HG03095 (cell line): ENCODE data around the gene RNF150.
A peak's percentile ranks its signal among the peaks of the same experiment; 100 is the strongest.
"Not testable (repeated sequence)": the region's sequence is repeated elsewhere in the genome, so short reads cannot be mapped to it uniquely, and the experiment has no call there.

Source experiments
- ATAC-seq: cut with Tn5 transposase; IDR thresholded peaks from one replicate; pipeline ENCODE4 v1.9.1; 2021; ENCODE audit warnings: moderate library complexity; ENCODE audit not compliant: unreplicated experiment

RNF150 gene

DNA sequence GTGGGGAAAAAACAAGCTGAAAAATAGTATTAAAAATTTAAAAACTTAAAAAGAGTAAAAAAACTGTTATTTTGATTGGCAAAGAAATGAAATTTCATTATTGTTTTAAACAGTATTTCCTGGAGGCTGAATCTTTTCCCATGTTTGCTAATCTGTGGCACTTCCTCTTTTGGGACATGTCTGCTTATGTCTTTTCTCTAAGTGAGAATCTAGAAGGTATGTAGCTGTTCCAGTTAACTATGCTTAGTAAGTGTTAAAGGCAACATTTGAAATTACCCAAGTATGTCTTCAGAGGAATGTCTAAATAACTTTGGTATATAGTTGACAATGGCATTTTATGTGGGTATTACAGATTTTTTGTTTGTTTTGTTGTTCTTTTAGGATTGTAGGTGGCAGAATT lies 295.5 kb downstream of the RNF150 start:
- ATAC-seq: no peak

DNA sequence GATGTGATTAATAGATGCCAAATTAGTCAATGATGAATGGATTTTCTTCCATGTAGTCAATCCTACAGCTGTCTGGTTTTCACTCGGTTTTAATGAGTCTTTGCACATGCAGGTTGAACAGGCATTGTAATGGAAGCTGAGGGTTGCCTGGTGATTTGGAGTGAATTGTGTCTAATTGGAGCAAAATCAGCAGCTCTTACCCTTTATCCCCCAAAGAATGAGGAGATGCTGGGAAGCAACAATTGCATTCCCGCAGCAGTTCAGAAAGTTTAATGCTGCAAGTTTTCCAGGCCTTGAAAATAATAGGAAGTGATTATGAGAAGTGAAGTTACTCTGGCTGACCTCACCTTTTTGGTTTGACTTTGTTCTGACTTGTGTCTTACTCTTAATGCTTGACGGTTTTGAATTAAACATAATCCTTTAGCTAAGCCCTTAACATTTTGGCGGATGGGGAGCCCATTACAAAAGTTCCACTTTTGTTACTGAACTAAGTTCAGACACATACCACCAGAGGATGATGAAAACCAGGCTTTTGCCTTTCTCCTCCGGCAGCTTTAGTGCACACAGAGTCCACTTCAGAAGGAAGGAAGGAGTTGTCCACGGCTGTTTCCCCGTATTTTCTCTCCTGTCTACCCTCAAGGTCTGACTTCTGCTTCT lies 298.3 kb downstream of the RNF150 start:
- ATAC-seq: no peak

DNA sequence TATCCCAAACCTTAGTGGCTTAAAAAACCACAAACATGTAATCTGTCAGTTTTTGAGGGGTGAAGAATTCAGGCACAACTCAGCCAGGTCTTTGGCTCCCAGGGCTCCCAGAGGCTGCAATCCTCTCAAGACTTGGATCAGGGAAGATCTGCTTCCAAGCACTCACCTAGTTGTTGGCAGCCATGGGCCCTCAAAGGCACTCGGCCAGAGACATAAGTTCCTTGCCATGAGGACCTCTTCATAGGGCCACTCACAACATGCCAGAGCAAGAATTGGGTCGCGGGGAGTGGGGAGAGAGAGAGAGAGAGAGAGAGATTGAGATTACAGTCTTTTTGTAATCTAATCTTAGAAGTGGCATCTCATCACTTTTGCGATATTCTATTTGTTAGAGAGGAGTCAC lies 300.0 kb downstream of the RNF150 start:
- no peak for ATAC-seq

DNA sequence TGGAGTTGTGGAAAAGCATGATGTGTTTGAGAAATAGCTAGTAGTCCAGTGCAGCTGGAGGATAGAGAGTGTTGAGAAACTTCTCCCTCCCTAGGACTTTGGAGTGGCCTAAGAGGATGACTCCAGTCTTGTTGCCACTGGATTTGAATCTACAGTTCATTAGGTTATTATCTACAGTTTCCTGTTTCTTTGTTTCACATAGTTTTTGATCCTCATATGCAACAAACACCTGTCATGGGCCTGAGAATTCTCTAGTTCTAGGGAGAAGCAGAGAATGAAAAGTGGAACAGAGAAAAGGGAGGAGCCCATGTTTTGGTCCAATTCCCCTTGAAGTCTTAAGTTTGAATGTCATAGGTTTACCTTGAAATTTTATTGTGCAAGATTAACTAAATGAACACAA lies 303.4 kb downstream of the RNF150 start:
- ATAC-seq: peak; percentile 87

DNA sequence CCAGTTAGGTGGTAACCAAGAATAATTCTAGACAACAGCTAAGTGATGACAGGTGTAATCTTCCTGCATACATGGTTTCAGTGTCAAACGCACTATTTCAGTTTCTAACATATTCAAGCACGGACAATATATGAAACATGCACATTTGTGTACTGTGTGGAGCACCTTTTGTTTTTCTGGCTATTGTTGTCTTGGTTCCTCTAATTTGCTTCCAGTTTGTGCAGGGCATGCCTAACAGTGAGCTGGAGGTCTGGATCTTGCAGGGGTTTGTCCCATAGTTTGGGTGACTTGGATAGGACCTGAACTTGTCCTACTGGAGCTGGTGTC lies 306.6 kb downstream of the RNF150 start:
- ATAC-seq: no peak

DNA sequence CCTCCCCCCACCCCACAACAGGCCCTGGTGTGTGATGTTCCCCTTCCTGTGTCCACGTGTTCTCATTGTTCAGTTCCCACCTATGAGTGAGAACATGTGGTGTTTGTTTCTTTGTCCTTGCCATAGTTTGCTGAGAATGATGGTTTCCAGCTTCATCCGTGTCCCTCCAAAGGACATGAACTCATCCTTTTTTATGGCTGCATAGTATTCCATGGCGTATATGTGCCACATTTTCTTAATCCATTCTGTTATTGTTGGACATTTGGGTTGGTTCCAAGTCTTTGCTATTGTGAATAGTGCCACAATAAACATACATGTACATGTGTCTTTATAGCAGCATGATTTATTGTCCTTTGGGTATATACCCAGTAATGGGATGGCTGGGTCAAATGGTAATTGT lies 312.7 kb downstream of the RNF150 start:
- ATAC-seq: not testable (repeated sequence)

DNA sequence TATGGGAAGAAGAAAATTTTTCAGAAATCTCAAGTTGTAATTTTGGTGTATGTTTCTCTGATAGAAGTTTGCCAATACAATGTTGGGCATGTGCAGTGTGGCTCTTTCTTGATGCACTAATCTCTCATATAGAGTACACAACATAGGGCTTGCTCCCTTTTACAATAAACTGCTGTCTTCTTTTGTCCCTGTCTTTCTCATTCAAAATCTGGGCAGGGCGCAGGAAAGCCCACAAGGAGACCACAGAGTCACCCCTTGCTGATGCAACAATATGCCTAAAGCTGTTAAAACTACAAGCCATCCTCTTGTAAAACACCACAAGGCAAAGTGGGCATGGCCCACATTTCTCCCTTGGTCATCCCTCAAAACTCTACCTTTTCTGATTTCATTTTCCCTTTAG lies 313.7 kb downstream of the RNF150 start:
- ATAC-seq: no peak

DNA sequence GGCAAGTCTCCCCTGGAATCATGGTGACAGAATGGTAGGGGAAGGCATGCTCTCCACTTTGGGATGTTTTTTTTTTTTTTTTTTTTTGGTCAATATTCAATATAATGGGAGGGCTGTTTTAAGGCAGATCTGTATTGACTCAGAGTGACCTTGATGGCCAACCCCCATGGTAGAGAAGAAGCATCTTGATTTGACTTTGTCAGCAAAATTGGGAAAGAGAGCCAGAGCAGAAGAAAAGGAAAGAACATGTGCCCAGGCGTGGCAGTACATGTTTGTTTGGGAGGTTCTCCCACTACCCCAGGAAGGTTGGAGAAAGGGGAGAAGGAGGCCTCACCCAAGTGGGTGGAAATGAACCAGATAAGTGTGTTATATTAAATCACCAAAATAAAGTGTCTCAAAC lies 314.8 kb downstream of the RNF150 start:
- ATAC-seq: no peak

DNA sequence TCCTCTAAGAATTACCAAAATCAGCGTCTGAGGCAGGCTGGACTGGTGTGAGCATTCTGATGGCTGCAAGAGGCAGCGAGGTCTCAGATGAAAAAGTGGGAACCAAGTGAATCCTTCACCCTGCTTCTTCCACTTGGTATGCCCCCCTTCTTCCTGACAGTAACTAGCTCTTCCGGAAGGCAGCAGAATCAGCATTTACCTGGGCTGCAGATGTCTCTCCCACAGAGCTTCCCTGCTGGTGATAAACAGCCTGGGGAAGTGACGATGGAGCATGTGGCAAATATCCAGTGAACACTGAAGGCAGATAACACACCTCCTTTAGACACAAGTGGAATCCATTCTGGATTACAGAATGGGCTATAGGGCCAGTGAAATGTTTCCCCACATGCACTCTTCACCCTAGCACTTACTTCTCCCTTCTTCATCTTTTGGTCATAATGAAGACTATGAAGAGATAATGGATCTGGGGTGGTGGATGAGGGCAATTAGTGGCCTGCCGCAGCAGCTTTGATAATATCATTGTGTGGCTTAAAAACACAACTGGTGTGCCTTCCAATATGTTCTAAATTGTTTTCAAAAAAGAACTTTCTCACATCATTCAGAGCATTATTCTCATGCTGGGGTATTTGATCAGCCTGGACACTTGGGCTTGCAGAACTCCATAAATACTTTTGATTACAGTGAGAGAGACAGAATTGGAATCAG lies 316.3 kb downstream of the RNF150 start:
- no peak for ATAC-seq

DNA sequence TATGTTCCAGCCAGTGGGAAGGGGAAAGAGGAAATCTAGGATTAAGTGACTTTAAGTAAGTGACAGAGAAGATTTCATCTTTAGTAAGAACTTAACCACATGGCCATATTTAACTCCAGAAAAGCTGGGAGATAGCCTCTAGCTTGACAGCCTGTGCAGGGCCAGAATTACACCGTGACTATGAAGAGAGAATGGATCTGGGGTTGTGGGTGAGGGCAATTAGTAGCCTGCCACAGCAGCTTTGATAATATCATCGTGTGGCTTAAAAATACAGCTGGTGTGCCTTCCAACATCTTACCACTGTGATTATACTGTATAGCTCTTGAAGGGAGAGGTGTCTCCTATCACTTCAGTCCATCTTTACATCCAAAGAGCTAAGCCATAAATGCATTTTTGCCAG lies 319.5 kb downstream of the RNF150 start:
- no peak for ATAC-seq

DNA sequence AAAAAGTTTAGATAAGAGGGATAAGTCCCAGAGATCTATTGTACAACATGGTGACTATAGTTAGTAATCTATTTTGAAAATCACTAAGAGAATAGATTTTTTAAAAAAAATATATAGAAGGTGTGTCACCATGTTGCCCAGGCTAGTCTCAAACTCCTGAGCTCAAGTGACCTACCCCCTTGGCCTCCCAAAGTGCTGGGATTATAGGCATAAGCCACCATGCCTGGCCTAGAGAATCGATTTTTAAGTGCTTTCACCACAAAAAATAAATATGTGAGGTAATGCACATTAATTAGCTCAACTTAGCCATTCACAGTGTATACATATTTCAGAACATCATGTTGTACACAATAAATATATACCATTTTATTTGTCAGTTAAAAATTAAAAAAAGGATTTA lies 320.4 kb downstream of the RNF150 start:
- no peak for ATAC-seq

DNA sequence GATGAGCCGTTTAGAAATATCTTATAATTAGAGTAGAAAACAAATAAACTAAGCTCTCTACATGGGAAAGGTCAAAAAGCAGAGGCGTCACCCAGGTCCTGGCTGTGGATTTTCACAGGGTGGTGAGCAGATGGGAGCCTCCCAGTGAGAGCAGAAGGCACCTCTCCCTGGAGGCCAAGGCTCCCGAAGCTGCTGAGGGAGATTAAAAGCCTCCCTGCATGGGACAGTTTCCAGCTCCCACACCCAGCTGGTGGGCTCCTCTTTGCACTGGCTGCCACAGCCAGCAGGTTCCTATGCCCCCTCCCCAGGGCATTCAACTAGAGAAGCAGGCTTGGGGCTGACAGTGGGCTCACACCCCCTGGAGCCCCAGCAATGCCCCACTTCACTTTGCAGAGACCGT lies 321.8 kb downstream of the RNF150 start:
- ATAC-seq: no peak

DNA sequence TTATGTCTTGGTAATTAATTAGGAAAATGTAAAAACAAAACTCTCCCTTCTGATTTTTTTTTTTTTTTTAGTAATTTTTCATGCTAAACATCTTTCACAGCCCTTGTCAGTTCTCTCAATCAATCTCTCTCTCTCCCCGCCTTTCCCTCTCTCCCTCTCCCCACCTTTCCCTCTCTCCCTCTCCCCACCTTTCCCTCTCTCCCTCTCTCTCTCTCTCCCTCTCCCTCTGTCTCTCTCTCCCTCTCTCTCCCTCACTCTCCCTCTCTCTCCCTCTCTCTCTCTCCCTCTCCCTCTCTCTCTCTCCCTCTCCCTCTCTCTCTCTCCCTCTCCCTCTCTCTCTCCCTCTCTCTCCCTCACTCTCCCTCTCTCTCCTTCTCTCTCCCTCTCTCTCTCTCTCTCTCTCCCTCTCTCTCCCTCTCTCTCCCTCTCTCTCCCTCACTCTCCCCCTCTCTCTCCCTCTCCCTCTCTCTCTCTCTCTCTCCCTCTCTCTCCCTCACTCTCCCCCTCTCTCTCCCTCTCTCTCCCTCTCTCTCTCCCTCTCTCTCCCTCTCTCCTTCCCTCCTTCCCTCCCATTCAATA lies 322.6 kb downstream of the RNF150 start:
- ATAC-seq: not testable (repeated sequence)
